GM12801 (cell line): ENCODE measurements around the gene CSRP2.

Experiments used
- TF ChIP-seq, protein P1 (sequence below): IDR thresholded peaks from one replicate; pipeline ENCODE4 v1.5.1; 2011; ENCODE audit warnings: control low read depth; ENCODE audit not compliant: insufficient read length; ENCODE audit errors: extremely low read depth

Gene CSRP2

DNA sequence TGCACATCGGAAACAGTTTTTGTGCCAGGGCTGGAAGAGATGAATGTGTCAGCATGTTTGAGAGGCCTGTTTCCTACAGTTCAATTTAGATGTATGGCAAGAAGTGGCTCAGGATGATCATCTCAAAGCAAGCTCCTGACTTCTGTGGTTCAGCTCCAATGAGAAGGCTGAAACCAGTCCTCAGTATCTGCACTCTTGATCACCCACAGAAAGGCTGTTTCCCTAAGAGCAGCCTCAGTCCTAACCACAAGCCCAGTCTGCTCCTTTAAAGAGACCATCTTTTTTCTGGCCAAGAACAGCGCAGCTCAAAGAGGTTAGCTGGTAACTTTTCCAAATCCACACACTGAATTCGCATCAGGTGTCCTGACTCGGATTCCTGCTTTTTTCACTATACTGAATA lies 19.2 kb downstream of the CSRP2 start:
- TF ChIP-seq, protein P1, sequence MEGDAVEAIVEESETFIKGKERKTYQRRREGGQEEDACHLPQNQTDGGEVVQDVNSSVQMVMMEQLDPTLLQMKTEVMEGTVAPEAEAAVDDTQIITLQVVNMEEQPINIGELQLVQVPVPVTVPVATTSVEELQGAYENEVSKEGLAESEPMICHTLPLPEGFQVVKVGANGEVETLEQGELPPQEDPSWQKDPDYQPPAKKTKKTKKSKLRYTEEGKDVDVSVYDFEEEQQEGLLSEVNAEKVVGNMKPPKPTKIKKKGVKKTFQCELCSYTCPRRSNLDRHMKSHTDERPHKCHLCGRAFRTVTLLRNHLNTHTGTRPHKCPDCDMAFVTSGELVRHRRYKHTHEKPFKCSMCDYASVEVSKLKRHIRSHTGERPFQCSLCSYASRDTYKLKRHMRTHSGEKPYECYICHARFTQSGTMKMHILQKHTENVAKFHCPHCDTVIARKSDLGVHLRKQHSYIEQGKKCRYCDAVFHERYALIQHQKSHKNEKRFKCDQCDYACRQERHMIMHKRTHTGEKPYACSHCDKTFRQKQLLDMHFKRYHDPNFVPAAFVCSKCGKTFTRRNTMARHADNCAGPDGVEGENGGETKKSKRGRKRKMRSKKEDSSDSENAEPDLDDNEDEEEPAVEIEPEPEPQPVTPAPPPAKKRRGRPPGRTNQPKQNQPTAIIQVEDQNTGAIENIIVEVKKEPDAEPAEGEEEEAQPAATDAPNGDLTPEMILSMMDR: no peak

DNA sequence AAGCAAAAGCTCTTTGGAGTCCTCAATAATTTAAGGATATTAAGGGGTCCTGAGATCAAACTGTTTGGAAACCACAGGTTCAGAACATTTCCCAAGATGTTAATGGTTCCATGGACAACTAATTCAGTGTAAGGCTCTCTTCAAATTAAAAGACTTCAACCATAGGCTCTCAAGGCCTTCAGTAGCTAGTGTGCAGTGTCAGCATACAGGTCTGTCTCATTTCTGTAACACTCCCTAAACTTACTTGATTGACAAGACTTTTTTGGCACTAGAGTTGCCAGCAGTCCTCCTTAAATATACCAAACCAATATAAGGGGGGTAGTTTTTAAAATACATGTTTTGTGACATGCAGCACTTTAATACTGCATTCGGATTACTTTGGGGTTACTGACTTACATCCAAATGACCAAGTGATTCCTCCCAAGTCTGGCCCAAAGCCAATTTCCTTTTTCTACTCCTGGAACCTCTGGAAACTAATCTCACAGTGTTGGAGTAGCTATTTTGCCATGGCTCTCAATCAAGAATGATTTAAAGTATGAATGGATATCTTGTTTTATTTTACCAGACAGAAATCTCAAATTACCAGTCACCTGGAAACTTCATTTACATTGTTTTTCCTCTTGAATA lies 22.7 kb downstream of the CSRP2 start:
- TF ChIP-seq, protein P1: no peak

DNA sequence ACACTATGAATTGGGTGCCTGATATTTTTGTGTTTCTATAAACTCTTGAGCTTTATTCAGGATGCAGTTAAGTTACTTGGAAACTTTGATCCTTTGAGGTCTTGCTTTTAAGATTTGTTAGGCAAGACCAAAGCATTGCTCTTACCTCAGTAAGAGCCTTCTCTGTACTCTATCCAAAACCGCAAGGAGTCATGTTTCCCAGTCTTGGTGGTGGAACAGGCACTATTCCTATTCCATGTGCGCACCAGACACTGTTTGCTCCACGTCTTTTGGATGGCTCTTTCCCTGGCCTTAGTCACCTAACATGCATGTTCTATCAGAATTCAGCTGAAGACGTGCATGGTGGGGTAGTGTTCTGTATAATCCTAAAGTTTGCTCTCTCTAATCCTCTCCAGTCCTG lies 23.5 kb downstream of the CSRP2 start:
- TF ChIP-seq, protein P1: no peak

DNA sequence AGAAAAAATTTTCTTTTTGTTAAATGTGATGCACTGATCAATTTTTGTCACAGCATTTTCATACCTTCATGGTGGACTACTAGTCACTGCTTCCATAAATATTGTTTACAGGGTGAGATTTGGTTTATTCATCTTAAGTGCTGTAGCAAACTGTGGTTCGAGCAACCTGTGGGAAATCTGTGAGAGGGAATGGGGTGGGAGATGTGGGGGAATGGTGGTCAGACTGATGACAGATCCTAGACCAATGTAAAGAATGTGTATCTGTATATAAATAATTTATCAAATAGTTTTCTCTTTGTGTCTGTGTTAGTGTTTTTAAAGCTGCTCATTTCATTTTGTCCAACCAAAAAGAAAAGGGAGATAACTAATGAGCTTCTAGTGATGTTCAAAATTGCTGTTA lies 26.7 kb downstream of the CSRP2 start:
- TF ChIP-seq, protein P1: no peak

DNA sequence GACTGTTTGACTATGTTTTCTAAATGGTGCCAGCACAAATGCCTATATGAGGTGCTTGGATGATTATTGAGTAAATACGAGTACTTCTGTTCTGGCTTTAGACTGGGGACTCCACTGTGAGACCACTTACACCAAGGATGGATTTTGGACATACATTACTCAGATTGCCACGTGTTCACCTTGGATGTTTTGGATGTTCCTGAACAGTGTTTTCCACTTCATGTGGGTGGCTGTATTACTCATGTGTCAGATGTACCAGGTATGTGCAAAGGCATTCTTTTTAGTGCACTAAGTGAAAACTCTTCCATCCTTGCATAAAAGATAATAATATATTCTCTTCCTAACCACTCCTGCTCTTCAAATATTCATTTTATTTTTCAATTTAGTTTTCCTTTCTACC lies 30.7 kb downstream of the CSRP2 start:
- TF ChIP-seq, protein P1: no peak

DNA sequence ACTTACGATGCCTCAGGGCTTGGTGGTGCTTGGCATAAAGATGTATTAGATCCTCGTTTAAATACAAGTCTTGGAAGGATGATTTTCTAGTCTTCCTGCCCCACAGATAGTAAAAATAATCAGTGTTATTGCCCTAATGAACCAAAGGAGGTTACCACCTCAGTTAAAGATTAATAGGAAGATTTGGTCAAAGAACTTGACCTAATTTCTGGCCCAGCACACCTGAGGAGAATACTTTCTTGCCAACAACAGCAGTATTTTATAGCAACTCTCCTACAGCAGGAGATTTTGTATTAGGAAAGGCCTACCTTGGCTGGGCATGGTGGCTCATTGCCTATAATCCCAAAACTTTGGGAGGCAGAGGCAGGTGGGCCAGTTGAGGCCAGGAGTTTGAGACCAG lies 31.6 kb downstream of the CSRP2 start:
- TF ChIP-seq, protein P1: no peak

DNA sequence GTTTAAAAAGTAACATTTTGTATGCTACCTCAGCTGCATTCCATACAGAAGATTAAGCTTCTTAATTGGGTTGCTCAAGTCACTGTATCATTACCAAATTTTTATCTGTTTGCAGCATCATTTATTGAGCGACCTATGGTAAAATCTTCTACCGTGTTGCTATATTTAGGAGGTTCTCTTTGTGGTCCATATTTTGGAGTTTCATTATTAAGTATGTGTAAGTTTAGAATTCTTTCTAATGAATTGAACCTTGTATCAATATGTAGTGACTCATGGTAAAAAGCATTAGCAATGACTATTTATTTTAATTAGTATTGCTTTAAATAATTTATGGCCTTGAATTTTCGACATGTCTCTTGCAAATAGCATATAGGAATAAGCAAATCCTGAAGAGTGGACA lies 42.2 kb downstream of the CSRP2 start:
- TF ChIP-seq, protein P1: no peak

DNA sequence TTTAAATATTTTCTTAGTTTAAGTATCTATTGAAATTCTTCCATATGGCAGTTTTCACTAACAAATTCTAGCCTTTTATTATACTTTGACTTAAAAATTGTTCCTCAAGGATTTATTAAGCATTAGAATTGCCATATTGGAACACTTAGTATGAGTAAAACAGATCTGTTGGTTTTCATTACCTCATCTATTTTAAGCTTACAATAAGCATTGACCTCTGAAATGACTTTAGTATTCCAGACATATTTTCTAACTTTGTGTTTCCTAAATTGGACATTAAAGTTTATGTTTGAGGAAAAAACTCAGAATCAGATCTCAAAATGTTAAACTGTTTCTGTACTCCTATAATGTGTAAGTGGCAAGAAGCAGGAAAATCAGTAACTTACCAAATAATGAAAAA lies 48.4 kb downstream of the CSRP2 start:
- TF ChIP-seq, protein P1: no peak
